Body of pancreas (tissue), 4 donors: ENCODE measurements around the gene COL27A1.

Source experiments
- CTCF ChIP-seq, 7 experiments: fragments of 450-650 bp in 4 of 7; fragments of 200-600 bp in 3 of 7; sonication (generic) in 3 of 7; IDR thresholded peaks; one replicate each; pipeline ENCODE4 v1.5.1; 2016 to 2019; ENCODE audit warnings: antibody characterized with exemption in 7 of 7
- POLR2A ChIP-seq, 3 donors: fragments of 450-650 bp; IDR thresholded peaks; one replicate each; pipeline ENCODE4 v1.6.1; 2016; ENCODE audit warnings: antibody characterized with exemption in 3 of 3, mild to moderate bottlenecking in 2 of 3

- TF ChIP-seq CTCF (IDR thresholded peaks at IDR 0.05) (no peak), POLR2A (IDR thresholded peaks at IDR 0.05) (no peak)
Measured at GRCh38 chr9:114123031-114123977, 32.0 kb upstream of the COL27A1 start.
